H9 (cell line): ENCODE measurements around the gene HK3. TPM values are rescaled to one million over a fixed set of nuclear protein-coding genes. Genes with fewer than 3 reads are reported as not detected.

Experiments
- DNase-seq: peaks from one replicate; pipeline ENCODE4 v3.0.0-alpha.2; 2017
- H2AFZ ChIP-seq: one replicate; pipeline ENCODE4 v1.6.1; 2013; ENCODE audit warnings: mild to moderate bottlenecking, low read length, control low read depth, moderate library complexity
- H2AK5ac ChIP-seq: 2 replicates; pipeline ENCODE4 v1.6.1; 2013; ENCODE audit warnings: low read length, control low read depth, mixed read lengths; ENCODE audit not compliant: insufficient read length
- H2BK120ac ChIP-seq: one replicate; pipeline ENCODE4 v1.6.1; 2013; ENCODE audit warnings: low read depth, mild to moderate bottlenecking, low read length, control low read depth, inconsistent platforms; ENCODE audit not compliant: poor library complexity, severe bottlenecking
- H2BK12ac ChIP-seq: 2 replicates; pipeline ENCODE4 v1.6.1; 2013; ENCODE audit warnings: low read length, control low read depth, mixed read lengths, low read depth; ENCODE audit not compliant: insufficient read length
- H2BK15ac ChIP-seq: 2 replicates; pipeline ENCODE4 v1.6.1; 2013; ENCODE audit warnings: low read depth, low read length, control low read depth
- H2BK20ac ChIP-seq: one replicate; pipeline ENCODE4 v1.6.1; 2013; ENCODE audit warnings: low read depth, mild to moderate bottlenecking, low read length, control low read depth, inconsistent platforms; ENCODE audit not compliant: poor library complexity, severe bottlenecking
- H2BK5ac ChIP-seq: 2 replicates; pipeline ENCODE4 v1.6.1; 2013; ENCODE audit warnings: low read length, control low read depth, mixed read lengths; ENCODE audit not compliant: insufficient read length
- H3K14ac ChIP-seq: 2 replicates; pipeline ENCODE4 v1.6.1; 2013; ENCODE audit warnings: low read length, control low read depth; ENCODE audit not compliant: insufficient read depth
- H3K18ac ChIP-seq: 2 replicates; pipeline ENCODE4 v1.6.1; 2013; ENCODE audit warnings: low read depth, mild to moderate bottlenecking, mixed read lengths, low read length, control low read depth; ENCODE audit not compliant: insufficient read length
- H3K23ac ChIP-seq: 2 replicates; pipeline ENCODE4 v1.6.1; 2013; ENCODE audit warnings: low read length, control low read depth, mixed read lengths, low read depth; ENCODE audit not compliant: insufficient read length
- H3K23me2 ChIP-seq: 2 replicates; pipeline ENCODE4 v1.6.1; 2013; ENCODE audit warnings: low read depth, mild to moderate bottlenecking, mixed read lengths, low read length, control low read depth; ENCODE audit not compliant: insufficient read length, poor library complexity, severe bottlenecking
- H3K27ac ChIP-seq: 2 replicates; pipeline ENCODE4 v1.5.1; 2013; ENCODE audit warnings: low read length, control low read depth, mixed read lengths, low read depth; ENCODE audit not compliant: insufficient read length
- H3K27me3 ChIP-seq: 2 replicates; pipeline ENCODE4 v1.6.1; 2013; ENCODE audit warnings: low read length, control low read depth, inconsistent platforms; ENCODE audit not compliant: insufficient read depth
- H3K4ac ChIP-seq: 2 replicates; pipeline ENCODE4 v1.6.1; 2013; ENCODE audit warnings: low read depth, mild to moderate bottlenecking, control low read depth, inconsistent platforms, low read length, moderate library complexity
- H3K4me1 ChIP-seq: 2 replicates; pipeline ENCODE4 v1.6.1; 2013; ENCODE audit warnings: low read length, control low read depth, inconsistent platforms; ENCODE audit not compliant: insufficient read depth
- H3K4me2 ChIP-seq: 2 replicates; pipeline ENCODE4 v1.6.1; 2013; ENCODE audit warnings: low read length, control low read depth, mixed read lengths; ENCODE audit not compliant: insufficient read length, insufficient read depth
- H3K56ac ChIP-seq: 2 replicates; pipeline ENCODE4 v1.6.1; 2013; ENCODE audit warnings: low read depth, mild to moderate bottlenecking, mixed read lengths, low read length, control low read depth; ENCODE audit not compliant: insufficient read length
- H3K79me1 ChIP-seq: 2 replicates; pipeline ENCODE4 v1.6.1; 2013; ENCODE audit warnings: low read depth, mild to moderate bottlenecking, moderate library complexity, low read length, control low read depth, inconsistent platforms; ENCODE audit not compliant: insufficient read depth, poor library complexity, severe bottlenecking
- H3K79me2 ChIP-seq: 2 replicates; pipeline ENCODE4 v1.6.1; 2013; ENCODE audit warnings: low read length, control low read depth, inconsistent platforms; ENCODE audit not compliant: insufficient read depth
- H3K9ac ChIP-seq: 2 replicates; pipeline ENCODE4 v1.6.1; 2013; ENCODE audit warnings: low read length, control low read depth, mixed read lengths; ENCODE audit not compliant: insufficient read length; ENCODE audit errors: extremely low read depth
- H3K9me3 ChIP-seq: one replicate; pipeline ENCODE4 v1.6.1; 2013; ENCODE audit warnings: low read depth, low read length, inconsistent platforms; ENCODE audit not compliant: control insufficient read depth
- H3T11ph ChIP-seq: one replicate; pipeline ENCODE4 v1.6.1; 2013; ENCODE audit warnings: mild to moderate bottlenecking, low read length, control low read depth, inconsistent platforms
- H4K20me1 ChIP-seq: one replicate; pipeline ENCODE4 v1.6.1; 2013; ENCODE audit not compliant: control insufficient read depth, insufficient read length, insufficient read depth
- H4K5ac ChIP-seq: 2 replicates; pipeline ENCODE4 v1.6.1; 2013; ENCODE audit warnings: low read depth, mild to moderate bottlenecking, mixed read lengths, low read length, control low read depth; ENCODE audit not compliant: insufficient read length
- H4K8ac ChIP-seq: replicated peaks from 2 replicates; pipeline ENCODE4 v1.6.1; 2013; ENCODE audit warnings: low read length, control low read depth, mixed read lengths, low read depth; ENCODE audit not compliant: insufficient read length
- H4K91ac ChIP-seq: 2 replicates; pipeline ENCODE4 v1.6.1; 2013; ENCODE audit warnings: low read depth, mild to moderate bottlenecking, moderate library complexity, mixed read lengths, low read length, control low read depth; ENCODE audit not compliant: insufficient read length
- H3K27ac Mint-ChIP-seq, 3 experiments: 2 replicates in 2 of 3; 3 replicates in 1 of 3; pipeline ENCODE4 v1.8.0; 2020 to 2021; ENCODE audit warnings: mixed read lengths in 3 of 3, mild to moderate bottlenecking in 1 of 3, moderate library complexity in 1 of 3
- H3K27me3 Mint-ChIP-seq: 2 replicates; pipeline ENCODE4 v1.8.0; 2021; ENCODE audit warnings: low read depth, mild to moderate bottlenecking, moderate library complexity, mixed read lengths
- H3K36me3 Mint-ChIP-seq, 3 experiments: 2 replicates in 2 of 3; 3 replicates in 1 of 3; pipeline ENCODE4 v1.8.0; 2020 to 2021; ENCODE audit warnings: low read depth in 3 of 3, mixed read lengths in 3 of 3; ENCODE audit not compliant: insufficient read depth in 1 of 3
- H3K4me1 Mint-ChIP-seq, 2 experiments: 2 replicates each; pipeline ENCODE4 v1.8.0; 2020; ENCODE audit warnings: mixed read lengths in 2 of 2
- H3K4me3 Mint-ChIP-seq, 2 experiments: 2 replicates in 1 of 2; 3 replicates in 1 of 2; pipeline ENCODE4 v1.8.0; 2020 to 2021; ENCODE audit warnings: mild to moderate bottlenecking in 2 of 2, mixed read lengths in 2 of 2, moderate library complexity in 1 of 2
- H3K9me3 Mint-ChIP-seq, 2 experiments: 2 replicates in 1 of 2; 3 replicates in 1 of 2; pipeline ENCODE4 v1.8.0; 2020; ENCODE audit warnings: mild to moderate bottlenecking in 2 of 2, mixed read lengths in 2 of 2, moderate library complexity in 1 of 2
- WGBS: extraction: QIAGEN DNeasy Blood & Tissue Kit; methylation state at CpG from one replicate; pipeline ENCODE4 v1.1.7; 2013; ENCODE audit warnings: missing lambda C conversion rate, low lambda C conversion rate, mixed read lengths; ENCODE audit not compliant: insufficient read length; ENCODE audit errors: extremely low coverage; 5-methylcytosine and 5-hydroxymethylcytosine counted together
- total RNA-seq: library from RNA; stranded (reverse); gene quantifications from 2 replicates; pipeline ENCODE4 v1.2.1, GENCODE V29; 2021
- TF ChIP-seq, protein P1 (sequence below): fragments of 200-600 bp; sonication (generic); conservative IDR thresholded peaks from 3 replicates; pipeline ENCODE4 v1.8.0; 2021; ENCODE audit warnings: antibody characterized with exemption, mild to moderate bottlenecking

HK3 gene
- total RNA-seq, 1 experiment from 2014 or later = not detected

DNA sequence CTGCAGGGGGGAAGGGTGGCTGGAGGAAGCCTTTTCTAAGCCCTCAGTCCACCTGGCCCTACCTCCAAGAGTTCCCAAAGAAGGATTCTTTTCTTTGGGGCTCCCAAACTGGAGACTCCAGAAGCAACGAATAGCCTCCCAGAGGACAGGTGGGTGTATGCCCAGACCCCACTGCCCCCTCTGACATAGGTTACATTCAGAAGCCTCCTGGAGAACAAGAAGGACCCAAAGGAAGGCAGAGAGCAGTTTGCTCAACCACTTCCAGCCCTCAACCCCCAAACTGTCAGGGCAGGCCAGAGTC lies 10.3 kb downstream of the HK3 start:
- H3K9ac ChIP-seq = no peak overlapping the region
- H3K27ac ChIP-seq = no peak overlapping the region
- H3K79me1 ChIP-seq = no peaks in the 10 kb centered on the region
- H3K9me3 Mint-ChIP-seq = no peaks in the 10 kb centered on the region
- H3K9me3 ChIP-seq = no peaks in the 10 kb centered on the region
- H3K4me3 Mint-ChIP-seq = no peak overlapping the region
- no peak overlapping the region for H2BK20ac ChIP-seq
- no peak overlapping the region for H3T11ph ChIP-seq
- H3K4me1 Mint-ChIP-seq = peaks cover 8 to 9% of the 10 kb centered on the region in 2 experiments
- no peak overlapping the region for H2BK5ac ChIP-seq
- no peak overlapping the region for H3K18ac ChIP-seq
- H3K4me2 ChIP-seq = no peak overlapping the region
- H2BK120ac ChIP-seq = no peak overlapping the region
- H3K79me2 ChIP-seq = no peaks in the 10 kb centered on the region
- H3K23me2 ChIP-seq = no peaks in the 10 kb centered on the region
- no peaks in the 10 kb centered on the region; a peak in 1 of 7 replicates for H3K36me3 Mint-ChIP-seq
- H4K91ac ChIP-seq = no peak overlapping the region
- TF ChIP-seq, protein P1, sequence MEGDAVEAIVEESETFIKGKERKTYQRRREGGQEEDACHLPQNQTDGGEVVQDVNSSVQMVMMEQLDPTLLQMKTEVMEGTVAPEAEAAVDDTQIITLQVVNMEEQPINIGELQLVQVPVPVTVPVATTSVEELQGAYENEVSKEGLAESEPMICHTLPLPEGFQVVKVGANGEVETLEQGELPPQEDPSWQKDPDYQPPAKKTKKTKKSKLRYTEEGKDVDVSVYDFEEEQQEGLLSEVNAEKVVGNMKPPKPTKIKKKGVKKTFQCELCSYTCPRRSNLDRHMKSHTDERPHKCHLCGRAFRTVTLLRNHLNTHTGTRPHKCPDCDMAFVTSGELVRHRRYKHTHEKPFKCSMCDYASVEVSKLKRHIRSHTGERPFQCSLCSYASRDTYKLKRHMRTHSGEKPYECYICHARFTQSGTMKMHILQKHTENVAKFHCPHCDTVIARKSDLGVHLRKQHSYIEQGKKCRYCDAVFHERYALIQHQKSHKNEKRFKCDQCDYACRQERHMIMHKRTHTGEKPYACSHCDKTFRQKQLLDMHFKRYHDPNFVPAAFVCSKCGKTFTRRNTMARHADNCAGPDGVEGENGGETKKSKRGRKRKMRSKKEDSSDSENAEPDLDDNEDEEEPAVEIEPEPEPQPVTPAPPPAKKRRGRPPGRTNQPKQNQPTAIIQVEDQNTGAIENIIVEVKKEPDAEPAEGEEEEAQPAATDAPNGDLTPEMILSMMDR = no peak
- H3K27me3 Mint-ChIP-seq = peaks cover 6% of the 10 kb centered on the region
- H3K27ac Mint-ChIP-seq = no peak overlapping the region
- no peaks in the 10 kb centered on the region for H3K4me1 ChIP-seq
- no peak overlapping the region for H3K4ac ChIP-seq
- no peaks in the 10 kb centered on the region for H4K20me1 ChIP-seq
- H4K8ac ChIP-seq = no peak overlapping the region
- WGBS = no CpG with 5 or more reads among the region's 1 CpG
- H2AK5ac ChIP-seq = no peak overlapping the region
- no peak overlapping the region for H3K56ac ChIP-seq
- no peak overlapping the region for H2BK12ac ChIP-seq
- H3K23ac ChIP-seq = no peak overlapping the region
- H2BK15ac ChIP-seq = no peak overlapping the region
- no peak overlapping the region for H4K5ac ChIP-seq
- H3K27me3 ChIP-seq = no peaks in the 10 kb centered on the region
- DNase-seq = no peak
- H2AFZ ChIP-seq = no peak overlapping the region
- H3K14ac ChIP-seq = no peak overlapping the region
